Measurements from ENCODE around the gene RAB9B.

DNA sequence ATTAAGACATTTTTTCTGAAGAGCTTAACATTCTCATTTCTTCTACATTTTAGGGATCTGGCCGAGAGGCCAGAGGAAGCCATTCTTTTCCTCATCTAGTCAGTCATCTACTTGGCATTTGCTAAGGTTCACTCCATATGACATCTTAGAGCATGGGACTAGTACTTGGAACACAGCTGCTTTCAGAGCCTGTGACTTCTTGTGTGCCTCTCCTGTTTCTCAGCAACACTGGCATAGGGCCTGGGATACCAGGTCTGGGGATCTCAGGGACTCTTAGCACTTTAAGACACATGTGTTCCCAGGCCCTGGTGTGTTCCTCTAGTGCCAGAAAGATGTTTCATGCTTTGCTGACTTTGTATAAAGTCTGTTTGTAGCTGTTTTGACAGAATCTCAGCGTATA lies 48.1 kb downstream of the RAB9B start:
- TF ChIP-seq, protein P1, sequence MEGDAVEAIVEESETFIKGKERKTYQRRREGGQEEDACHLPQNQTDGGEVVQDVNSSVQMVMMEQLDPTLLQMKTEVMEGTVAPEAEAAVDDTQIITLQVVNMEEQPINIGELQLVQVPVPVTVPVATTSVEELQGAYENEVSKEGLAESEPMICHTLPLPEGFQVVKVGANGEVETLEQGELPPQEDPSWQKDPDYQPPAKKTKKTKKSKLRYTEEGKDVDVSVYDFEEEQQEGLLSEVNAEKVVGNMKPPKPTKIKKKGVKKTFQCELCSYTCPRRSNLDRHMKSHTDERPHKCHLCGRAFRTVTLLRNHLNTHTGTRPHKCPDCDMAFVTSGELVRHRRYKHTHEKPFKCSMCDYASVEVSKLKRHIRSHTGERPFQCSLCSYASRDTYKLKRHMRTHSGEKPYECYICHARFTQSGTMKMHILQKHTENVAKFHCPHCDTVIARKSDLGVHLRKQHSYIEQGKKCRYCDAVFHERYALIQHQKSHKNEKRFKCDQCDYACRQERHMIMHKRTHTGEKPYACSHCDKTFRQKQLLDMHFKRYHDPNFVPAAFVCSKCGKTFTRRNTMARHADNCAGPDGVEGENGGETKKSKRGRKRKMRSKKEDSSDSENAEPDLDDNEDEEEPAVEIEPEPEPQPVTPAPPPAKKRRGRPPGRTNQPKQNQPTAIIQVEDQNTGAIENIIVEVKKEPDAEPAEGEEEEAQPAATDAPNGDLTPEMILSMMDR (IDR thresholded peaks at IDR 0.05) = no peak
- no peak for TF ChIP-seq POLR2A (IDR thresholded peaks at IDR 0.05)

Measured in transverse colon (tissue), 3 donors.